ENCODE results near the gene NOL6.
A peak's percentile ranks its signal among the peaks of the same experiment; 100 is the strongest.
"Not testable (repeated sequence)": the region's sequence is repeated elsewhere in the genome, so short reads cannot be mapped to it uniquely, and the experiment has no call there.

Gene NOL6, protein sequence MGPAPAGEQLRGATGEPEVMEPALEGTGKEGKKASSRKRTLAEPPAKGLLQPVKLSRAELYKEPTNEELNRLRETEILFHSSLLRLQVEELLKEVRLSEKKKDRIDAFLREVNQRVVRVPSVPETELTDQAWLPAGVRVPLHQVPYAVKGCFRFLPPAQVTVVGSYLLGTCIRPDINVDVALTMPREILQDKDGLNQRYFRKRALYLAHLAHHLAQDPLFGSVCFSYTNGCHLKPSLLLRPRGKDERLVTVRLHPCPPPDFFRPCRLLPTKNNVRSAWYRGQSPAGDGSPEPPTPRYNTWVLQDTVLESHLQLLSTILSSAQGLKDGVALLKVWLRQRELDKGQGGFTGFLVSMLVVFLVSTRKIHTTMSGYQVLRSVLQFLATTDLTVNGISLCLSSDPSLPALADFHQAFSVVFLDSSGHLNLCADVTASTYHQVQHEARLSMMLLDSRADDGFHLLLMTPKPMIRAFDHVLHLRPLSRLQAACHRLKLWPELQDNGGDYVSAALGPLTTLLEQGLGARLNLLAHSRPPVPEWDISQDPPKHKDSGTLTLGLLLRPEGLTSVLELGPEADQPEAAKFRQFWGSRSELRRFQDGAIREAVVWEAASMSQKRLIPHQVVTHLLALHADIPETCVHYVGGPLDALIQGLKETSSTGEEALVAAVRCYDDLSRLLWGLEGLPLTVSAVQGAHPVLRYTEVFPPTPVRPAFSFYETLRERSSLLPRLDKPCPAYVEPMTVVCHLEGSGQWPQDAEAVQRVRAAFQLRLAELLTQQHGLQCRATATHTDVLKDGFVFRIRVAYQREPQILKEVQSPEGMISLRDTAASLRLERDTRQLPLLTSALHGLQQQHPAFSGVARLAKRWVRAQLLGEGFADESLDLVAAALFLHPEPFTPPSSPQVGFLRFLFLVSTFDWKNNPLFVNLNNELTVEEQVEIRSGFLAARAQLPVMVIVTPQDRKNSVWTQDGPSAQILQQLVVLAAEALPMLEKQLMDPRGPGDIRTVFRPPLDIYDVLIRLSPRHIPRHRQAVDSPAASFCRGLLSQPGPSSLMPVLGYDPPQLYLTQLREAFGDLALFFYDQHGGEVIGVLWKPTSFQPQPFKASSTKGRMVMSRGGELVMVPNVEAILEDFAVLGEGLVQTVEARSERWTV

DNA sequence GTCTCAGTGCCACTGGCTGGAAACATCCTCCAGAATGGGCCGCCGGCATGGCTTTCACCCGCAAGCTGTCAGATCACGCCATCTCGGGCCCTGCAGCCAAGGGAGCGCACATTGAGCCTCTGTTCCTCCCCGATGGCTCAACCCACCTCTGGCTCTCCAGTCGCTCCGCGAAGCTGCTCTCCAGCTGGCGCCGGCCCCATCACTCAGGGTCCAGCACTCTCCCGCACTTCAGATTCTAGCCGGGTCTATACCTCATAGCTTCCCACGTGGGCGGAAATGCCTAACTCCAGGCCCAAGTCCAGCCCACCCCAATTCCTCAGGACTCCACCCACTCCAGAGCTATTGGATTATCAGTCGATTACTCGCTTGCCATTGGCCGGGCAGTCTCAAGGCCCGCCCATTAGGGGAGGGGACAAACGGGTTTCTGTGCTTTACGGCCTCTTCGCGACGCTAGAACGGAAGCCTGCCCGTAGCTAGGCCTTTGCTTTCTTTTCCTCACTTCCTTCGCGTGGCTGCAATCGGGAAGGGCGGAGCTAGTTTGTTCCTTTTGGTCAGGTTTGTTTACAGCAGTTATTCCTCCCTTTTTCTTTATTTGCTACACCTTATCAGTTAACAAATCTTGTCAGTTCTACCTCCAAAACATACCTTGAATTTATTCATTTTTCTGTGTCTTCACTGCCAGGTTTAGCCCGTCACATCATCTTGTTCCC lies at the start of gene NOL6:
Gene NOL6 (minus strand): TSS at position 282 of the 710 bp plus-strand sequence. CDS start 82 bp downstream, at position 200.
- Histone ChIP-seq H3F3A (ENCODE audit: control insufficient read depth, insufficient read depth) (no peaks in the 10 kb centered on the region), H3K79me2 (ENCODE audit: control insufficient read depth, low read length) (peaks cover 34% of the 10 kb centered on the region), H4K20me1 (ENCODE audit: control insufficient read depth, insufficient read depth, low read depth, low read length) (no peaks in the 10 kb centered on the region), H3K9me3 (ENCODE audit: control insufficient read depth, insufficient read depth, low read length) (no peaks in the 10 kb centered on the region), H3K9me2 (replicated peaks; ENCODE audit: control insufficient read depth, low read length) (no peaks in the 10 kb centered on the region), H3K4me1 (ENCODE audit: control insufficient read depth, low read length) (peaks cover 21% of the 10 kb centered on the region), H3K4me3 (ENCODE audit: low read length) (peak within 1 kb of the TSS; percentile 81), H3K36me3 (ENCODE audit: control insufficient read depth, low read length) (peaks cover 35% of the 10 kb centered on the region), H3K4me2 (ENCODE audit: low read length) (peak within 1 kb of the TSS; percentile 77), H3K27me3 (ENCODE audit: control insufficient read depth, low read length) (no peaks in the 10 kb centered on the region), H3K27ac (ENCODE audit: low read depth, low read length) (no peak within 1 kb of the TSS)
- TF ChIP-seq, protein P1, sequence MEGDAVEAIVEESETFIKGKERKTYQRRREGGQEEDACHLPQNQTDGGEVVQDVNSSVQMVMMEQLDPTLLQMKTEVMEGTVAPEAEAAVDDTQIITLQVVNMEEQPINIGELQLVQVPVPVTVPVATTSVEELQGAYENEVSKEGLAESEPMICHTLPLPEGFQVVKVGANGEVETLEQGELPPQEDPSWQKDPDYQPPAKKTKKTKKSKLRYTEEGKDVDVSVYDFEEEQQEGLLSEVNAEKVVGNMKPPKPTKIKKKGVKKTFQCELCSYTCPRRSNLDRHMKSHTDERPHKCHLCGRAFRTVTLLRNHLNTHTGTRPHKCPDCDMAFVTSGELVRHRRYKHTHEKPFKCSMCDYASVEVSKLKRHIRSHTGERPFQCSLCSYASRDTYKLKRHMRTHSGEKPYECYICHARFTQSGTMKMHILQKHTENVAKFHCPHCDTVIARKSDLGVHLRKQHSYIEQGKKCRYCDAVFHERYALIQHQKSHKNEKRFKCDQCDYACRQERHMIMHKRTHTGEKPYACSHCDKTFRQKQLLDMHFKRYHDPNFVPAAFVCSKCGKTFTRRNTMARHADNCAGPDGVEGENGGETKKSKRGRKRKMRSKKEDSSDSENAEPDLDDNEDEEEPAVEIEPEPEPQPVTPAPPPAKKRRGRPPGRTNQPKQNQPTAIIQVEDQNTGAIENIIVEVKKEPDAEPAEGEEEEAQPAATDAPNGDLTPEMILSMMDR (IDR thresholded peaks at IDR 0.05; ENCODE audit: low read depth, low read length, poor library complexity, severe bottlenecking) = no peak
- TF ChIP-seq EZH2phosphoT487 (IDR thresholded peaks at IDR 0.05; ENCODE audit: borderline replicate concordance, low read length) = no peak

DNA sequence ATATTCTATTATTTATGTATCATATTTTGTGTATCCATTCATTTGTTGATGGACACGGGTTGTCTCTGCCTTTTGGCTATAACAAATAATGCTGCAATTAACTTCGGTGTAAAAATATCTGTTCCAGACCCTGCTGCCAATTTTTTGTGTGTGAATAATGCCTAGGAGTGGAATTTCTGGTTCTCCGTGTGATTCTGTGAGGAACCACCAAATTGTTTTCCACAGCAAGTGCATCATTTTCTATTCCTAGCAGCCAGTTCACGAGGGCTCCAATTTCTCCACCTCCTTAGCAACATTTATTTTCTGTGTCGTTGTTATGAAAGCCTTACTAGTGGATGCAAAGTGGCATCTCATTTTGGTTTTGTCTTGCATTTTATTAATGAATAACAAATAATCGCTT lies 48.1 kb upstream of the NOL6 start:
- H3K9me3 ChIP-seq (ENCODE audit: control insufficient read depth, insufficient read depth, low read length); H3K4me1 ChIP-seq (ENCODE audit: control insufficient read depth, low read length); H3K79me2 ChIP-seq (ENCODE audit: control insufficient read depth, low read length); H3K9me2 ChIP-seq (replicated peaks; ENCODE audit: control insufficient read depth, low read length); H3K4me2 ChIP-seq (ENCODE audit: low read length); H3K36me3 ChIP-seq (ENCODE audit: control insufficient read depth, low read length); H3K27ac ChIP-seq (ENCODE audit: low read depth, low read length); H4K20me1 ChIP-seq (ENCODE audit: control insufficient read depth, insufficient read depth, low read depth, low read length); H3F3A ChIP-seq (ENCODE audit: control insufficient read depth, insufficient read depth); H3K27me3 ChIP-seq (ENCODE audit: control insufficient read depth, low read length); H3K4me3 ChIP-seq (ENCODE audit: low read length): not testable (repeated sequence)

DNA sequence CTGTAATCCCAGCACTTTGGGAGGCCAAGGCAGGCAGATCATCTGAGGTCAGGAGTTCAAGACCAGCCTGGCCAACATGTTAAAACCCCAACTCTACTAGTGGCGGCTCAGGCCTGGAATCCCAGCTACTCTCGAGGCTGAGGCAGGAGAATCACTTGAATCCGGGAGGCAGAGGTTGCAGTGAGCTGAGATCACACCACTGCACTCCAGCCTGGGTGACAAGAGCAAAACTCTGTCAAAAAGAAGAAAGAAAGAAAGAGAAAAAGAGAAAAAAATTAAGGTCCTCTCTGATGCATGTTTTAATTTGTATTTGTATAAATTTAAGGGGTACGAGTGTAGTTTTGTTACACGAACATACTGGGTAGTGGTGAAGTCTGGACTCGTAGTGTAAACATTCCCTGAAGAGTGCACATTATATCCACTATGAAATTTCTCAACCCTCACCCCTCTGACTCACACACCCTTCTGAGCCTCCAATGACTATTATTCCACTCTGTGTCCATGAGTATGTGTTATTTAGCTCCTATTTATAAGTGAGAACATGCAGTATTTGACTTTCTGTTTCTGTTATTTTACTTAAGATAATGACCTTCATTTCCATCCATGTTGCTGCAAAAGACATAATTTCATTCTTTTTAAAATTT lies 44.3 kb upstream of the NOL6 start:
- not testable (repeated sequence) for H3F3A ChIP-seq (ENCODE audit: control insufficient read depth, insufficient read depth); H3K27ac ChIP-seq (ENCODE audit: low read depth, low read length); H4K20me1 ChIP-seq (ENCODE audit: control insufficient read depth, insufficient read depth, low read depth, low read length); H3K9me2 ChIP-seq (replicated peaks; ENCODE audit: control insufficient read depth, low read length); H3K27me3 ChIP-seq (ENCODE audit: control insufficient read depth, low read length); H3K9me3 ChIP-seq (ENCODE audit: control insufficient read depth, insufficient read depth, low read length); H3K36me3 ChIP-seq (ENCODE audit: control insufficient read depth, low read length); H3K79me2 ChIP-seq (ENCODE audit: control insufficient read depth, low read length); H3K4me2 ChIP-seq (ENCODE audit: low read length); H3K4me1 ChIP-seq (ENCODE audit: control insufficient read depth, low read length); H3K4me3 ChIP-seq (ENCODE audit: low read length)

DNA sequence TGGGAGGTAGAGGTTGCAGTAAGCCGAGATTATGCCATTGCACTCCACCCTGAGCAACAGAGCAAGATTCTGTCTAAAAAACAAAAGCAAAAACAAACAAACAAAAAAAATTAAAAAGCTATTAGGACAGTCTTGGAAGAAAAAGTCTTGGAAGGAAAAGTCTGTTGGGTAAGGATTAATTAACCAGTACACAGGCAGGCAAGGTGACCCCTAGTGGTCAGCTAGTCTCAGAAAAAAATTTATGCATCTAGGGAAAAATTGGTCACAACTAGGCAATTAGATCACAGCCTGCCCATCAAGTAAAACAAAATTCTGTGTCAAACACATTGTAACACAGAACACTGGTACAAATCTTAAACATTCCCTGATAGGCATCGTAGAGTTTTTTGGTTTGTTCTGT lies 43.6 kb upstream of the NOL6 start:
- no peaks in the 10 kb centered on the region for H3K36me3 ChIP-seq (ENCODE audit: control insufficient read depth, low read length)
- no peaks in the 10 kb centered on the region for H3K4me1 ChIP-seq (ENCODE audit: control insufficient read depth, low read length)
- no peaks in the 10 kb centered on the region for H4K20me1 ChIP-seq (ENCODE audit: control insufficient read depth, insufficient read depth, low read depth, low read length)
- no peaks in the 10 kb centered on the region for H3K79me2 ChIP-seq (ENCODE audit: control insufficient read depth, low read length)
- H3K27me3 ChIP-seq (ENCODE audit: control insufficient read depth, low read length) = no peaks in the 10 kb centered on the region
- H3K4me2 ChIP-seq (ENCODE audit: low read length) = no peak overlapping the region
- H3K9me2 ChIP-seq (replicated peaks; ENCODE audit: control insufficient read depth, low read length) = no peaks in the 10 kb centered on the region
- H3K9me3 ChIP-seq (ENCODE audit: control insufficient read depth, insufficient read depth, low read length) = no peaks in the 10 kb centered on the region
- H3K27ac ChIP-seq (ENCODE audit: low read depth, low read length) = no peak overlapping the region
- H3F3A ChIP-seq (ENCODE audit: control insufficient read depth, insufficient read depth) = no peaks in the 10 kb centered on the region
- TF ChIP-seq EZH2phosphoT487 (IDR thresholded peaks at IDR 0.05; ENCODE audit: borderline replicate concordance, low read length) = no peak
- TF ChIP-seq, protein P1 (IDR thresholded peaks at IDR 0.05; ENCODE audit: low read depth, low read length, poor library complexity, severe bottlenecking) = peak; percentile 65
- no peak overlapping the region for H3K4me3 ChIP-seq (ENCODE audit: low read length)

DNA sequence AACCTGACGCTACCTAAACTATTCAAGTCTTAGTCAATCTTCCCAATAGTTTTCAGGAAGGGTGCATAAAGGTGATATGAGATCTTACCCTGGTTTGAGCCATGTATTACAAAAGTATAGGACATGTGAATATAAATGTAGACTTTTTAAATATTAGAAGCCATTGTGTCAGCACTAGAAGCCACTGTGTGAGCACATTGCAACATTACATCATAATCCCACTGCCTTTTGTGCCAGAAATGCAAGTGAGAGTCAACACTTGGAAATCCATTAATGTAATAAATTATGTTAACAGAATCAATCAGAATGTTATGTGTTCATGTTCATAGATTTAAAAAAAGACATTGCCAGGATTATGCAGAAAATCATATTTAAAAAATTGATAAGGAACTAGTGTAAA lies 42.7 kb upstream of the NOL6 start:
- not testable (repeated sequence) for H3F3A ChIP-seq (ENCODE audit: control insufficient read depth, insufficient read depth); H3K27me3 ChIP-seq (ENCODE audit: control insufficient read depth, low read length); H3K79me2 ChIP-seq (ENCODE audit: control insufficient read depth, low read length); H3K9me2 ChIP-seq (replicated peaks; ENCODE audit: control insufficient read depth, low read length); H3K4me3 ChIP-seq (ENCODE audit: low read length); H3K4me2 ChIP-seq (ENCODE audit: low read length); H4K20me1 ChIP-seq (ENCODE audit: control insufficient read depth, insufficient read depth, low read depth, low read length); H3K4me1 ChIP-seq (ENCODE audit: control insufficient read depth, low read length); H3K36me3 ChIP-seq (ENCODE audit: control insufficient read depth, low read length); H3K9me3 ChIP-seq (ENCODE audit: control insufficient read depth, insufficient read depth, low read length); H3K27ac ChIP-seq (ENCODE audit: low read depth, low read length)

Measured in DOHH2 (cell line).